ENCODE data around the gene PARD3B. TPM values are rescaled to one million over a fixed set of nuclear protein-coding genes. Genes with fewer than 3 reads are reported as not detected.

The PARD3B gene
- total RNA-seq, 1 experiment from 2014 or later = 5.8 TPM

GRCh38 chr2:205361272-205361671 is 816.0 kb downstream of the PARD3B start:
- no peak for DNase-seq (ENCODE audit: extremely low read depth, low read depth)

- no peak for DNase-seq (ENCODE audit: extremely low read depth, low read depth)
These were observed 816.7 kb downstream of the PARD3B start for GRCh38 chr2:205361970-205362369.

DNA sequence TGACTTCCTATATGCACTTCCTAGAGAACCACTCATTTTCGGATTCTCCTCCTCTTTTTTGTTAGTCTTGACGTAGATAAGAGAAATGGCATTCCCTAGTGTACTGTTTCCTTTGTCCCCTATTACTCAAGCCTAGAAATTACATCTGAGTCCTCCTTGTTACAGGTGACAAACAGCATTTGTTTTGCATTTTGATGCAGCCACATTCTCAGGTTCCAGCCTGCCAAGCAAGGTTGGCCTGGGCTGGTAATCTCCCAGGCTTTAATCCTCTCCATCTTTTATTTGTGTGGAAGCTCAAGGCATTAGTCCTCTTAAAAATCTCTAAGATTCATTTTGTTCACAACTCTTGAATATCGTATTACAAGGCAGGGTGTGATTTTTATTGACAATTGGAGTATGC is 819.0 kb downstream of the PARD3B start:
- no peak for DNase-seq (ENCODE audit: extremely low read depth, low read depth)

DNA sequence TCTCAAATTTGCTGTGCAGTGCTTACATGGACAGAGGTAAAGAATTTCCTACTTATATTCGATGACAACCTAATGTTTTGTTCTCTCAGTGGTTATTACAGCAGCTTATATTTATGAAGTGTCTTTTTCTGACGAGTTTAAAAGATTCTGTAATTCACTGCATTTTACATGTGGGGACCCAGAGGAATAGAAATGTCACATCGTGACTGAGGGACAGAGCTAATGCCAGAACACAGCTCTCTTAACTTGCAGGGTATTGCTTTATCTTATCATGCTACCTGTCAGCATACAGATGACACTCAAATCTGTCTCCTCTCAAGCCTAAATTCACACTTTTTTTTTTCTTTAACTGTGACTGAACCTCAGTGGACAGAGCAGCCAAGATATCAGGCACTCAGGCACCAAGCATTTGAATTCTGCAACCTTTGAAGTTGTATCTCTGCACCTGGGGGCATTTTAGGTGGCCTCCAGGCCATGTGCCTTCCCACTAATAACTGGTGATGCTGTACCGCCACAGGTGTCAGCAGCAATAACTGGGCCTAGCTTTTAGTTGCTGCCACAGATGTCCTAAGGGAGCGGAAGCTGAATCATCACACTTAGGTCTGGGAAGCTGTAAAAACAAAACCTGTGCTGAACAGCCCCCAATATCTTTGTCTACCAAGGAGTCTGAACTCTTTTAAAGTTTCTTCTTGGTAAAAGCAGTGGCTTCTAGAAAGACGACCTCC is 821.2 kb downstream of the PARD3B start:
- DNase-seq (ENCODE audit: extremely low read depth, low read depth) = no peak

GRCh38 chr2:205367331-205367935 is 822.2 kb downstream of the PARD3B start:
- no peak for DNase-seq (ENCODE audit: extremely low read depth, low read depth)

DNA sequence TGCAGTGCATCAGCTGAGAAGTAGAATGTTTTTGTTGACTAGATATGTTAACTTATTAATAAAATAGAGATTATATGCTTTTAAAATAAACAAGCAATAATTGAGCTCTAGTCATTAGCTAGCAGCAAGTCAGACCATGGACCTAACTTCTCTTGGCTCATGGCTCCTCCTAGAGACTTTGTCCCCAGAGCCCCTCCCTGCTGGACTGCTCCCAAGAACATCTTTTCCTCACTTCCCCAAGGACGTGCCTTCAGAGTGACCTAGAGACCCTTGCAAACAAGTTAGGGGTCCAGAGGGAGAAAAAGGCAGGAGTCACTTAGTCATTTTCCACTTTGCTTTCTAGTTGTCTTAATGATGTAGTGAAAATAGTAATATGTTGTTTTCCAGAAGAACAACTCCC is 824.5 kb downstream of the PARD3B start:
- DNase-seq (ENCODE audit: extremely low read depth, low read depth) = no peak

- DNase-seq (ENCODE audit: extremely low read depth, low read depth) = no peak
These were observed 825.5 kb downstream of the PARD3B start for GRCh38 chr2:205370726-205371125.

DNA sequence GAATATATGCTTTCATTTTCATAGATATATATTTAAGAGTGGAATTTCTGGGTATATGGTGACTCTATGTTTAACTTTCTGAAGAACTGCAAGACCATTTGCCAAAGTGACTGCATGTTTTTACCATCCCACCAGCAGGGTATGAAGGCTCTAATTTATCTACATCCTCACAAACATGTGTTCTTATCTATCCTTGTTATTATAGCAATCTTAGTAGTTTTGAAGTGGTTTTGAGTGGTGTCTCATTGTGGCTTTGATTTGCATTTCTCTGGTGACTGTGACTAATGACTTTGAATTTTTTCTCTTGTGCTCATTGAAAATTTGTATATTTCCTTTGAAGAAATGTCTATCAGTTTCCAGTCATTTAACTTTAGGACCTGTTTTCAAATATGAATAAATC is 826.9 kb downstream of the PARD3B start:
- DNase-seq (ENCODE audit: extremely low read depth, low read depth) = no peak

DNA sequence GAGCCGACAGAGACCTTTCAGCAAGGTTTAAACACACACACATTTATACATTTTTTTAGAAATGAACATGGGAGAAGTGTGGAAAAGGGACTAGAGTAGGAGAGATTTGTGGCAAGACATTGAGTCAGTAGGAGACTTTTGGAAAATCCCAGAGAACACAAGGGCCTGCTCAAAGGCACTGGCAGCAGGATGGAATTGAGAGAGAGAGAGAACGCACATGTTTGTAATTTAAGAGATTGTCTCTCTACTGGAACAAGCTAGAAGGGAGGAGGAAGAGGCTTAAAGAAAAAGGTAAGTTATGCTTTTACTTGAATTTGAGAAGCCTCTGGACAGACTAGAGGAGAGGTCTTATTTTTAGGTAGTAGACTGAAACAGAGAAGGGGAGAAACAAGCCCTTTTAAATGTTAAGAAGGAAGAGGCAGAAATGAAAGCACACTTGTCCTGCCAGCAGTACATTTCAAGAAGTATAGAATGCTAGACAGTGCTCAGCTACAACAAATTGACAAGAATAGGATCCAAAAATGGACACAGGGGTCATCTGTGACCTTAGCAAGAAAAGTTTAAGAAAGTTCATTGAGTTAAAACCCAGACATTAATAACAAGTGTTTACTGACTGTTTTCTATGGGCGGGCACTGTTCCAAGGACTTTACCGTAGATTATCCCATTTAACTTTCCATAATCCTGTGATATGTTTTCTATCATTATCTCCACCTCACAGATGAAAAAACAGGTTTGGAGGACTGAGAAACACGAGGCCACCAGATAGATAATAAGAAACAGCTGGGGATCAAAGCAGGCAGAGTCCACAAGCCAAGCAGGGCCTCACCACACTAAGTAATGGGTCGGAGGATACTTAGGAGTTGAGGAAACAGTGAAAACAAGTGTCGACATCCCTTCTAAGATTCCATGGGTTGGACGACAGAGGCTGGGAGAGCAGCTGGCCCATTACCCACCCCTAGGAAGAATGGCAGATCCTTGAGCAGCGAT is 830.5 kb downstream of the PARD3B start:
- no peak for DNase-seq (ENCODE audit: extremely low read depth, low read depth)

GRCh38 chr2:205377324-205377723 is 832.0 kb downstream of the PARD3B start:
- DNase-seq (ENCODE audit: extremely low read depth, low read depth) = no peak

DNA sequence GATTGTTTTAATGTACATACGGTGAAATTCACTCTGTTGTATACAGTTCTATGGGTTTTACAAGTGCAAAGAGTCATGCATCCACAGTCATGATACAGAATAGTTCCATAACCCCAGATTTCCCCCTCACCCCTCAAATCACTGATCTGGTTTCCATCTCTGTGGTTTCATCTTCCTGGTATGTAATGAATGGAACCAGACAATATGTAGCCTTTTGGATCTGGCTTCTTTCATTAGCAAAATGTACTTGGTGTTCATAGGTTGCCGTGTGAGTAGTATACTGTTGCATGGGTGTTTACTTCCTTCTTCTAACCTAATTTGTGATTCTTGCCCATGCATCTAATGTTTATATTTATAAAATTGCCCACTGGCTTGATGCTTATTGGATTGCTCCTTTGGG is 838.3 kb downstream of the PARD3B start:
- DNase-seq (ENCODE audit: extremely low read depth, low read depth) = no peak

DNA sequence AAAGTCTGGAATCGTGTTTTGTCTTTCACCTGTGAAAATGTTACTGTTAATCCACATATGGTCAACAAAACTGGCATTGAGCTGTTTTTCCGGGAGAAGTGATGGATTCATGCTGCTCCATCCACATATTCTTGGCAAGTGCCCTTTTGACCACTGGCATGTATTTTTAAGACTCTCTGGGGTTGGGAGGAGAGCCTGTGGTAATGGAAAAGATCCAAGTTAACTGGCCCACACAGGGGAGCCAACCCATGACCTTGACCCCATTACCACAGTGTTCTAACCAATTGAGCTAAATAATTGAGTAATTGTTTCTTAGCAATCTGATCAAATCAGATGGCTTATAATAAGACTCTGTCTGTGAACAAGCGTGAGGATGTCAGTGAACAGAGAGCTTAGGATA is 840.8 kb downstream of the PARD3B start:
- DNase-seq (ENCODE audit: extremely low read depth, low read depth) = no peak

GRCh38 chr2:205387350-205388055 is 842.2 kb downstream of the PARD3B start:
- no peak for DNase-seq (ENCODE audit: extremely low read depth, low read depth)

DNA sequence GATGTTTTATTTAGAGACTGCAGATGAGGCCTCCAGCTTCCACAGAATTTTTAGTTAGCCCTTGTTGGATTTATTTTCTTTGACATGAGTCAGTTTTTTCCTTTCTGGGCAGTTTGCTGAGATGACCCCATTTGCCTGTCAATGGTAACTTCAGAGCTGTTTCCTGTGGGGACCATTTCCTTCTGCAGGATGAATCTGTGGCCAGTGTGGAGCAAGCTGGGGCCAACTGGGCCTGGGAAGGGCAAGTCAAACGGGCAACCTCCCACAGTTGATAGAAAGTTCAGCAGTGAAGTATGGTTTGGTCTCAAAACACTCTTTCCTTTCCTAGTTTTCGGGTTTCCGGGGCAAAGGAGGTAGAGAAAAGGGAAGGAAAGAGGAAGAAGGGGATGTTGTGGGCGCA is 845.6 kb downstream of the PARD3B start:
- no peak for DNase-seq (ENCODE audit: extremely low read depth, low read depth)

- no peak for DNase-seq (ENCODE audit: extremely low read depth, low read depth)
These were observed 856.2 kb downstream of the PARD3B start for GRCh38 chr2:205401511-205401910.

DNA sequence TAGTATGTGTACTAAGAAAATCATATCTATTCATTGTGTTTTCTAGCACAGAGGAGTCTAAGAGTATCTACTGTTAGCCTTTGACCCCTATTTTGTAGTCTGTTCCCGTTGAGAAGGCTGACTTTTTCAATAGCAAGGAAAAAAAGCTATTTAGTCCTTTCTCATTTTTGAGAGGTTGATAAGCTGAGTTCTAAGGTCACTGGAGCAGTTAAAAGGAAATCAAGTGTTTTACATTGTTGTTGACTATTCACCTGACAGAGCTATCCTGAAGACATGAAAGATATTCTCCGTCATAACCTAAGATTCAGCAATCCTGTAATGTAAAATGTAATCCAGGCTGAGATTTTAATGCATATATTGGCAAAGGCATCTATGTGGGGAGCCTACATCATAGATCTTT is 856.7 kb downstream of the PARD3B start:
- DNase-seq (ENCODE audit: extremely low read depth, low read depth) = no peak

DNA sequence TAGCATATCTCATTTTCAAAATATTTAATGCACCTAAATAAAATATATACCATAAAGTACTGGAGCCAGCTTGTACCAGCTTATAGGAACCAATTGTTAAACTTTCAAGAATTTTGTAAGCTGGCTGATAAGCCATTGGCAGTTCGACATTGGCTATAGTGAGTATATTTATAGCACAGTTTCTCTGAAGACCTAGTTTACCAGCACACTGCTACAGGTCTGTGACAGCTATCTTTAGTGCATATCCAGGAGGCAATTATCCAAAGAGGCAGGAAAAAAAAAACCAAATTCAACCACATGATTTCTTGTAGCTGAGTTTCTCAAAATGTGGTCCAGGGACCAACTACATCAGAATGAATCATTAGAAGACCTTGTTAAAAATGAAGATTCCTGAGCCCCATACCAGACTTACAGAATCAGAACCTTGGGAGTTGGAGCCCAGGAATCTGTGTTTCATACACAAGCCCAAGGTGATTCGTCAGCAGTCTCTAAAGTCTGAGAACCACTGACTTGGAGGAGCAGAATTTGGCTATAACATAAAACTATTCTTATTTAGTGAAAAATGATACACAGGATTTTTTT is 858.1 kb downstream of the PARD3B start:
- DNase-seq (ENCODE audit: extremely low read depth, low read depth) = no peak

GRCh38 chr2:205405194-205405593 is 859.9 kb downstream of the PARD3B start:
- DNase-seq (ENCODE audit: extremely low read depth, low read depth) = no peak

GRCh38 chr2:205405752-205406151 is 860.5 kb downstream of the PARD3B start:
- DNase-seq (ENCODE audit: extremely low read depth, low read depth) = no peak

DNA sequence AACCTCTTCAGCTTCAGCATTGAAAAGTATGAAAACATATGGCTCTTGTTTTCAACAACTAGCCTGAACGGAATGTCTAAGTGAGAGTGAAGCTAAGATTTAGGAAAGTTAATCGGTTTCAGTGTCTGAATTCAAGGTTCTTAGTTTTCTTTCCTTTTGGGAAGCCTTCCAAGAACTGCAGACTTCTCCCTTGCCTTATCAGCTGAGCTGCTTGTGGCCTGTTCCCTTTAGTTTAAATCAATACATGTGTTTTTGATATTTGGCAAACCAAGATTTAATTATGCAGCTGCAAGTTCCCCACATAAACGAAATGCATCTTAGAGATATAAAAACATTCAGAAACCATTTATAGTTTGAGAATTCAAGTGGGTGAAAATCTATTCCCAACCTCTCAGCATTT is 862.7 kb downstream of the PARD3B start:
- no peak for DNase-seq (ENCODE audit: extremely low read depth, low read depth)

Data from NCI-H460 (cell line).